ENCODE results near the gene KIAA1958.

GRCh38 chr9:112489876-112490666, 3.4 kb downstream of the KIAA1958 start:
- TF ChIP-seq POLR2A (IDR thresholded peaks at IDR 0.05), result no peak
- TF ChIP-seq CTCF (IDR thresholded peaks at IDR 0.05), result no peak
